GM04503 (cell line): Measurements from ENCODE around the gene LHFPL5.

Experiments used
- DNase-seq: peaks from one replicate; pipeline ENCODE4 v3.0.0-alpha.2; 2012; ENCODE audit warnings: low read depth

LHFPL5 gene

DNA sequence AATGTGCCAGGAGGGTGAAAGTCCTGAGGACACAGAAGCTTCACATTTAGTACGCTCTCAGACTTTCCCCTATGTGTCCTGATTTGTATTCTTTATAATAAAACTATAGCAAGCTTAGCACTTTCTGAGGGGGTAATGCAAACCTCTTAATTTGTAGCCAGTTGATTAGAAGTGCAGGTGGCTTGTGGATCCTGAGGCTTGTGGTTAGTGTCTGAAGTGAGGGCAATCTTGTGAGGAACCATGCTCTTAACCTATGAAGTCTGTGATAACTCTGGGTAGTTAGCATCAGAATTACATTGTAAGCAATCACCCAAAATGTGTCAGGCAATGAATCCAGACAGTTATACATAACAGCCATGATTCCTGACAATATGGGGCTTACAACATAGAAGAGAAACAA lies 51.1 kb downstream of the LHFPL5 start:
- DNase-seq = no peak

DNA sequence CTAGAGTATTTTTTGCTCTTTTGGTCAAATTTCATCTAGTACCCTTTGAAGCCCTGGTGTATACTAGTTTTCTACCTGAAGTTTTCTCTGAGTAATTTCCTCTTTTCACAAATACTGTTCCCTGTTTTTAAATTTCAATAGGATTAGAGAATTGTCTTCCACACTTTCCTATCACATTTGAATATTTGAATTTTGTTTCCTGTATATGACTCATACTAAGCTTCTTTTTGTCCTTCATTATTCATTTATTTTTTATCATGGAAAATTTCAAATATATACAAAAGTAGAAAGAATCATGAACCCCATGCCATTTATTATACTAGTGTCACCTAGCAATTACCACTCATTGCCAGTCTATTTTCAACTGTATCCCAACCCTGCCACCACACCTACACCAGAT lies 52.7 kb downstream of the LHFPL5 start:
- no peak for DNase-seq

DNA sequence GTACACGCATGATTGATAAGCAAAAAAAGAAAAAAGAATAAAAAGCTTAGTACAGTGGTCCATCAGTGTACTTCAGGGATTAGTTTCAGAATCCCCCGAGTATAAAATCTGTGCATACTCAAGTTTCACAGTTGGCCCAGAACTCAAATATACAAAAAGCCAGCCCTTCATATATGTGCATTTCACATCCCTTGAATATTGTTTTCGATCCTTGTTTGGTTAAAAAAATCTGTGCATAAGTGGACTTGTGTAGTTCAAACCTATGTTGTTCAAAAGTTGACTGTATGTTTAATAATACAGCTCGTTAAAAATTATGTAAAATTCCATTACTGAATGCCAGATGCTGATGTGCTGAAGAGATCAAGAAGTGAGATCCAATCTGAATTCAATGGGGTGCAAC lies 54.2 kb downstream of the LHFPL5 start:
- no peak for DNase-seq
